GM19240 (cell line): Measurements from ENCODE around the gene ITCH.
"Not testable (repeated sequence)": the region's sequence is repeated elsewhere in the genome, so short reads cannot be mapped to it uniquely, and the experiment has no call there.

ENCODE experiments used
- DNase-seq: peaks from one replicate; pipeline ENCODE4 v3.0.0; 2011; ENCODE audit warnings: low spot score; ENCODE audit not compliant: insufficient read length

The ITCH gene

DNA sequence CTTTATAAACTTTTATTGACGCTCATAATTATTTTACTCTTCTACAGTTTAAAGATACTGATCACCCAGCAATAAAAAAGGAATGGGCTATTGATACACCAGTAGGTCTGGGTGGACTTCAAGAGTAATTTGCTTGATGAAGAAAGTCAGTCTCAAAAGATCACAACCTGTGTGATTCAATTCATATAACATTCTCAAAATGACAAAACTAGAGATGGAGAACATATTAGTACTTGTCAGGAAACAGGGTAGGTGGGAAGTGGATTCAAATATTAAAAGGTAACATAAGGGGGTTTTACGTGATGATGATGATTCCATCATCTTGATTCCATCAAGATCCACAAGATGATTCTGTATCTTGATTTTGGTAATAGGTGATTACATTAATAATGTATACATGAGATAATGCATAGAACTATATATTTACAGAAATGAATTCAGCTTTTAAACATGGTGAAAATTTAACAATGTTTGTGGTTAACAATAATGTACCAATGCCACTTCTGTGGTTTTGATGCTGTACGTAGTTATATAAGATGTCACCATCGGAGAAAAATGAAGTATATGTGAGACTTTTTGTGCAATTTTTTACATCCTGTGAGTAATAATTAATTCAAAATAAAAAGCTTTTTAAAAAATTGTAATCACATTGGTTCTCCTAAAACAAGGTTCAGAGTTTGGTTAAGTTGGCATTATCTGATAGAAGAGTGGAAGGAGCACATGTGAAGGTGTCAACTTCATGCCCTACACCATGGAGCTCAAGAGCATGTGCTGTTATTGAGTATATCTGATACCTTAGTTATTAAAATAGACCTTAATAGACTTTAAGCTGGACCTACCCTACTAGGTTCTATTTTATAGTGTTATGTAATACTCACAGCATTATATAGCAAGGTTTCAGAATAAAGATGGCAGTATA, 86.9 kb downstream of the ITCH start:
- no peak for DNase-seq

DNA sequence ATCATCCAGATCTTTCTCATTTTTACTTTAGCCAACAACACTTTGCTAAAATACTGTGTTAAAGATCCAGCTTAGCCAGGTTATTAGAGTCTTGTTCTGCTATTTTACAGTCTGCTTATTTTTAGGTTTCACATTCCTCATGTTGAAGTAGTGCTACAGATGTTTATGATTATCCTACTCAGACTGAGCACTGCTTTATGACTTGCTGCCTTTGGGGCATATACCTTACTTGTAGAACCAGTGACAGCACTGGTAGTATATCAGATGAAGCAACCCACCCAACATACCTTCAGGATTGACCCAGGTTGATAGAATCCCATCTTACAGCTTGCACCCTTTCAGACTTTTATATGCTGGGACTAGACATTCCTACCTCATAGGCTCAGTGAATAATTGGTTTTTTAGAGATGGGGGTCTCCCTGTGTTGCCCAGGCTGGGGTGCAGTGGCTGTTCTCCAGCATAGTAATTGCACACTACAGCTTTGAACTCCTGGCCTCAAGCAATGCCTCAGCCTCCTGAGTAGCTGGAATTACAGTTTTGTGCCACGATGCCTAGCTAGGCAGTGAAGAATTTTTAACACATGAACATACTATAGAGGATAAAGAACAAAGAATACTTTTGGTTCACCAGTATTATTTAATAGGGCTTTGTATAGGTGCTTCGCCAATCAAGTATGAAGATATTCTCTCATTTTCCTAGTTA, 89.4 kb downstream of the ITCH start:
- DNase-seq, result no peak

DNA sequence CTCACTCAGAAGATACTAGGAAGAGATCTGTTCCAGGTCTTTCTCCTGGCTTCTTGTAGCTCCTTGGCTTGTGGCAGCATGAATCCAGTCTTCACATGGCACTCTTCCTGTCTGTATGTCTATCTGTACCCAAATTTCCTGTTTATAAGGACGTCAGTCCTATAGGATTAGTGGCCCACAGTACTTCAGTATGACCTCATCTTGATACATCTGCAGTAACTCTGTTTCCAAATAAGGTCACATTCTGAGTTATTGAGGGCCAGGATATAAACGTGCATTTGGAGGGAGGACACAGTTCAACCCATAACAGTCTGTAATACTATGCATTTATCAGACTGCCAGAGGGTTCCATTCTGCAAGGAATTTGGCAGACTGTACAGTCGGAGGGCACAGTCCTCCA, 95.6 kb downstream of the ITCH start:
- no peak for DNase-seq

- no peak for DNase-seq
These were observed 96.3 kb downstream of the ITCH start for GRCh38 chr20:34459209-34459897.

GRCh38 chr20:34461779-34462087, 98.7 kb downstream of the ITCH start:
- no peak for DNase-seq

DNA sequence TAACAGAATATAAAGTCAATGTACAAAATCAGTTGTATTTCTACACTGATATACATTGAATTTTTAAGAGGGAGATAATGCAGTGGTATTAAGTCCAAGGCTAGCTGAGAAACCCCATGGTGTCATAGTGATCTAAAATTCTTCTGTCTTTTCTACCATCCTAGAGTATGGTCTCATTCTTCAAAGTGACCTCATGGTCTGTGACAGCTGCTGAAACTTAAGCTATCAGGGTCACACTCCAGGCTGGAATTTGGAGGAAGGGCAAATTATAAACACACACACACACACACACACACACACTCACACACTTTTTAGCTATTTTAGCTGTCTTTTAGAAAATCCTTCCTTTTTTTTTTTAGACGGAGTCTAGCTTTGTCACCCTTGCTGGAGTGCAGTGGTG, 105.9 kb downstream of the ITCH start:
- no peak for DNase-seq

- no peak for DNase-seq
These were observed 109.3 kb downstream of the ITCH start for GRCh38 chr20:34472246-34472925.

GRCh38 chr20:34473262-34473883, 110.3 kb downstream of the ITCH start:
- peak; percentile 11 for DNase-seq

DNA sequence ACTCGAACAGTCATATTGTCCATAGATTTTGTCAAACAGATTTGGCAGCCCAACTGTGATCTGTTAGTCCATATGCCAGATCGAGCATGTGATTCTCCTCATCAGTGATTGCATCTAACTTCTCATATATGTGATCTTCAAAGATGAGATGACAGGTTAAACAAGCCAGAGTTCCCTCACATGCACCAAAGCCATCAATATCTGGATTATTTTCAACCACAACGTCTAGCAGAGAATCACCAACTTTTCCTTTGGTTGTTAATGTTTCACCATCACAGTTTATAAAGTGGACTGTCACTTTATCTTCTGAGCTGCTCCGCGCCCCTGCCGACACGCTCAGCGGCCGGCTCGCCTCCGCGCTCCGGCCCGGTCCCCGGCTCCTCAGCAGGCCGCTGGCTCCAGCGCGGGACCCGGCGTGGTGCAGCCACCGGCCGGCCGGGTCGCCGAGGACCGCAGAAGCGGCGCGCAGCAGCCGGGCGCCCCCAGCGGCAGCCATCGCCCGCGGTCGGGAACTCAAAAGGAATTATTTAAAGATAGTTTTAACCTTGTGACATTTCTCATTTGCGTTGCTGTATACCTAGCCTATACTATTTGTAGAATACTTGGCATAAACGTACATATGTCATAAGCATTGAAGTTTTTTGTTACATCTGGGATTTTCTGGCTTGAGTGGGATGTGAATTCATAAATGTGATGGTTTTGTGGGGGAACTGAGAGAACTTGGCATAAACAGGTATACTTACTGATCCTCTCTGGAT, 113.1 kb downstream of the ITCH start:
- no peak for DNase-seq

GRCh38 chr20:34479627-34480026, 116.6 kb downstream of the ITCH start:
- DNase-seq, result no peak

DNA sequence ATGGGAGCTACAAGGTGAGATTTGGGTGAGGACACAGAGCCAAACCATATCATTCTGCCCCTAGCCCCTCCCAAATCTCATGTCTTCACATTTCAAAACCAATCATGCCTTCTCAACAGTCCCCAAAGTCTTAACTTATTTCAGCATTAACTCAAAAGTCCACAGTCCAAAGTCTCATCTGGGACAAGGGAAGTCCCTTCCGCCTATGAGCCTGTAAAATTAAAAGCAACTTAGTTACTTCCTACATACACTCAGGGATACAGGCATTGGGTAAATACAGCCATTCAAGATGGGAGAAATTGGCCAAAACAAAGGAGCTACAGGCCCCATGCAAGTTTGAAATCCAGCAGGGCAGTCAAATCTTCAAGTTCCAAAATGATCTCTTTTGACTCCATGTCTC, 119.1 kb downstream of the ITCH start:
- not testable (repeated sequence) for DNase-seq

DNA sequence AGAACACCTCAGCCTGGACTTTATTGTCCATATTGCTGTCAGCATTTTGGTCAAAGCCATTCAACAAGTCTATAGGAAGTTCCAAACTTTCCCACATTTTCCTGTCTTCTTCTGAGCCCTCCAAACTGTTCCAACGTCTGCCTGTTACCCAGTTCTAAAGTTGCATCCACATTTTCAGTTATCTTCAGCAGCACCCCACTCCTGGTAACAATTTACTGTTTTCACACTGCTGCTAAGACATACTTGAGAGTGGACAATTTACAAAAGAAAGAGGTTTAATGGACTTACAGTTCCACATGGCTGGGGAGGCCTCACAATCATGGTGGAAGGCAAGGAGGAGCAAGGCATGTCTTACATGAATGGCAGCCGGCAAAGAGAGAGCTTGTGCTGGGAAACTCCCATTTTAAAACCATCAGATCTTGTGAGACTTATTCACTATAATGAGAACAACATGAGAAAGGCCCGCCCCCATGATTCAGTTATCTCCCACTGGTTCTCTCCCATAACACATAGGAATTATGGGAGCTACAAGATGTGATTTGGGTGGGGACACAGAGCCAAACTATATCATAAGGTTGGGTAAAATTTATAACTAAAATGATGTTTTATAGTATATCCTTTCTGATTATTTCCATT, 120.6 kb downstream of the ITCH start:
- DNase-seq, result not testable (repeated sequence)

- DNase-seq, result no peak
These were observed 122.1 kb downstream of the ITCH start for GRCh38 chr20:34485068-34485634.

- DNase-seq, result no peak
These were observed 128.3 kb downstream of the ITCH start for GRCh38 chr20:34491226-34491931.

DNA sequence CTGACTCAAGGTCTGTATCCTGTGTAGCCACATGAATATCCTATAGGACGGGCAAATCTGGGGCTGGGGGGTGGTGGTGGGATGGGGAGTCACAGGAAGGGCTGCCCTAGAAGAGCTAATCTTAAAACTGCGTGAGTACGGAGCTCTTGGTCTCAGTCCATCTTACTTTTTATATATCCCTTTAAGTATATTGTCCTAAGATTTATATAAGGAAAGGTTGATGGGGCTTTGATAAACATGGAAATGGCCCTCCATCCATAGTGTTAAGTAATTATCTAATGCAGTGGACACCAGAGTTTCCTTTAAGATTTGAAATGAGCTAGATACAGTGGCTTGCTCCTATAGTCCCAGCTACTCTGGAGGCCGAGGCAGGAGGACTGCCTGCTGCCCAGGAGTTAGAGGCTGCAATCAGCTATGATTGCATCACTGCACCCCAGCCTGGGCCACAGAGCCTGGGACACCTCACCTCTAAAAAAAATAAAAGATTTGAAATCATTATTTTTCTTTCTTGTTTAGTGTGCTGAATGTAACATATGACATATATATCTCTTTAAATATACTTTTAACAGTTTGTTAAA, 128.9 kb downstream of the ITCH start:
- no peak for DNase-seq

DNA sequence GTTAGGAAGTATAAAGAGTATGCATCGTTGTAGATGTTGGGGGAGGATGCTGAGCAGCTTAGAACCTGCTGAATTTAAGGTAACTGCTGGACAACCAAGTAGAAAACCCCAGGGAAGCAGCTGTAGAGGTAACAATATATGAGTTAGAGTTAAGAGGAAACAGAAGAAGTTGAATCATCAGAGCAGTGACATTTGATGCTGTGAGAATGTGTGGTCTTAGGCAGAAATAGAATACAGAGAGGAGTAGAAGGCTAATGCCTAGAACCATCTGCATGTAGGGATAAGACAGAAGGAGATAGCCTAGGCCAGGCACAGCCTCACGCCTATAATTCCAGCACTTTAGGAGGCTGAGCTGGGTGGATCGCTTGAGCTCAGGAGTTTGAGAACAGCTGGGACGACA, 130.6 kb downstream of the ITCH start:
- DNase-seq, result no peak

DNA sequence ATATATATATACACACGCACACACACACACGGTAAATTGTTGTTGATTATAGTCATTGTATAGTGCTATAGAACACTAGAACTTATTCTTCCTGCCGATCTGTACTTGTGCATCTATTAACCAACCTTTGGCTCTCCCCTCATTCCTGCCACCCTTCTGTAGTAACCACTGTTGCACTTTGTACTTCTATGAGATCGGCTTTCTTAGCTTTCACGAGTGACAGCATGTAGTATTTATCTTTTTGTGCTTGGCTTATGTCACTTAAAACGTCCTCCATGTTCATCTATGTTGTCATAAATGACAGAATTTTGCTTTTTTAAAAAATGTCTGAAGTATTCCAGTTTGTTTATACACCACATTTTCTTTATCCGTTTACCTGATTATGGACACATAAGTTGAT, 132.2 kb downstream of the ITCH start:
- DNase-seq, result no peak

DNA sequence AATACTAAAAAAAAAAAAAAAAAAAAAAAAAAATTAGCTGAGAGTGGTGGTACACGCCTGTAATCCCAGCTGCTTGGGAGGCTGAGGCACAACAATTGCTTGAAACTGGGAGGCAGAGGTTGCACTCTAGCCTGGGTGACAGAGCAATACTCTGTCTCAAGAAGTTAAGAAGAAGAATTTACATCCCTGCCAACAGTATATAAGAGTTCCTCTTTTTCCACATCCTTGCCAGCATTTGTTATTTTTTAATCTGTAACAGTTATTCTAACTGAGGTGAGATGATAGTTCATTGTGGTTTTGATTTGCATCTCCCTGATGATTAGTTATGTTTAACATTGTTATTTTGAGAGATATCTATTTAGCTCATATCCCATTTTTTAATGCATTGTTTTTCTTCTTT, 132.8 kb downstream of the ITCH start:
- no peak for DNase-seq

- not testable (repeated sequence) for DNase-seq
These were observed 134.5 kb downstream of the ITCH start for GRCh38 chr20:34497596-34497995.
